ENCODE measurements around the gene ZNF391.
A peak's percentile ranks its signal among the peaks of the same experiment; 100 is the strongest.
"Not testable (repeated sequence)": the region's sequence is repeated elsewhere in the genome, so short reads cannot be mapped to it uniquely, and the experiment has no call there.

Gene ZNF391

DNA sequence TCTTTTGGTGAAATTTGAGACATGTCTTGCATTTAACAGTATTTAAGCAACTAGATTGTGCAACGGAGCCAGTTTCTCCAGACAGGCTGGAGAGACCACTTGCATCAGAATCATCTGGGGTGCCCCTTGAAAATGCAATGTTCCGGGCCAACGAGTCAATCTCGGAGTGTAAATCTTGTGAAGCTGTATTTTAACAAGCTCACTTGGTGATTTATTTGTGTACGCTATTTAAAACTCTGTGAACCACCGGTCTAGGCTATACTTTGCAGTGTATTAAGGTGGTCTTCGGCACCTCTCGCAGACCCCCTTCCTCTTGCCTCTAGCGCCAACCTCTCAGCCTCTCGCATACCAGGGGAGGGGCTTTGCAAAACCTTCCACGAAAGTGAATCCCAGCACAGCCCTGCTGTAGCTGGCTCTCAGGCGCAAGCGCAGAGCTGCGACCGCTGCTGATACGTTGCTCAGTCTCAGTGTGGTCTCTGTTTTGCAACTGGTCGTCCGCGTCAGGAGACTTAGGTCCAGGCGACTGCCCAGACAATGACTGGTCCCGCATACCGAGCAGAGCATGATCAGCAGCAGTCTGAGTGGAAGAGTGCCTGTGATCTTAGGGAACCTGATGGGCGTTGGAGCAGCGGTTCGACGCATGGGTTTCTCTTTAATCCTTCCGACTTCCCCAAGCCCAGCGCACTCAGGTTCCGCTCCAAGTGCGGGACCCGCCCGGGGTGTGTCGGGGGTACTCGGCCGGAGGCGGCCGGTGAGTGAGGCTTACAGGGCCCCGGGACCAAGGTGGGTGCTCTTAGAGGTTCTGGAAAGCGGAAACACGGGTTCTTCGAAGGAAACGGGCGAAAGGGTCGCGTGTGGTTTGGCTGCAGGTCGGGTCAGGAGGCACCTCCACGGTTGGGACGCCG lies at the start of gene ZNF391:
Gene ZNF391, plus strand, starts transcription at position 467 of the 905 bp plus-strand sequence. CDS start 11,612 bp downstream, outside the sequence.
- DNase-seq: peak; percentile 86

DNA sequence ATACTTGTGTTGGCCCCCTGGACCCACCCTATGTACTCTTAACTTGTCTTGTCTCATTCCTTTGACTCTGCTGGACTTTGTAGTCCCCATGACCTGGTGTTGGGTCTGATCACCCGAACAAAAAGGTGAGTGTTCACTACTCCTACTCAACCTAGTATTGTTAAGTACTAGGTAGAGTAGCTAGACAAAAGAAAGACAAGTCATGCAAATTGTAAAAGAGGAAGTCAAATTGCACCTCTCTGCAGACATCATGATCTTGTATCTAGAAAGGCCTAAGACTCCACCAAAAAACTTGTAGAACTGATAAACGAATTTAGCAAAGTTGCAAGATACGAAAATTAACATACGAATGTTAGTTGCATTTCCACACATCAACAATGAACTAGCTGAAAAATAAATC lies 35.7 kb upstream of the ZNF391 start:
- DNase-seq: no peak

DNA sequence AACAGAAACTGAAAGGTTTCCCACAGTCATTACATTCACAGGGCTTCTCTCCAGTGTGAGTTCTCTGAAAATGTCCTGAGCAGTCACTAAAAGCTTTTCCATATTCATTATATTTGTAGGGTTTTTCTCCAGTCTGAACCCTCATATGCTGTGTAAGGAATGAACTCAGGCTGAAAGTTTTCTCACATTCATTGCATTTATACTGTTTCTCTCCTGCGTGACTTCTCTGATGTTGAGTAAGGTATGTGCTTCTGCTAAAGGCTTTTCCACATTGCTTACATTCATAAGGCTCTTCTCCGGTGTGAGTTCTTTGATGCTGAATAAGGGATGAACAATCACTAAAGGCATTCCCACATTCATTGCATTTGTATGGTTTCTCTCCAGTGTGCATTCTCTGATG lies 29.8 kb upstream of the ZNF391 start:
- no peak for DNase-seq

DNA sequence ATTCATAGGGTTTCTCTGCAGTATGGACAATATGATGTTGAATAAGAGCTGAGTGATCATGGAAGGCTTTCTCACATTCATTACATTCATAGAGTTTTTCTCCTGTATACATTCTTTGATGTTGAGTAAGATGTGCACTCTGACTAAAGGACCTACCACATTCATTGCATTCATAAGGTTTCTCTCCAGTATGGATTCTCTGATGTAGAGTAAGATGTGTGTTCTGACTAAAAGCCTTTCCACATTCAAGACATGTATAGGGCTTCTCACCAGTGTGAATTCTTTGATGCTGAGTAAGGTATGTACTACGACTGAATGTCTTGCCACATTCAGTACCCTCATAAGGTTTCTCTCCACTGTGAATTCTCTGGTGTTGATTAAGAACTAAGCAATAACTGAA lies 29.3 kb upstream of the ZNF391 start:
- no peak for DNase-seq

DNA sequence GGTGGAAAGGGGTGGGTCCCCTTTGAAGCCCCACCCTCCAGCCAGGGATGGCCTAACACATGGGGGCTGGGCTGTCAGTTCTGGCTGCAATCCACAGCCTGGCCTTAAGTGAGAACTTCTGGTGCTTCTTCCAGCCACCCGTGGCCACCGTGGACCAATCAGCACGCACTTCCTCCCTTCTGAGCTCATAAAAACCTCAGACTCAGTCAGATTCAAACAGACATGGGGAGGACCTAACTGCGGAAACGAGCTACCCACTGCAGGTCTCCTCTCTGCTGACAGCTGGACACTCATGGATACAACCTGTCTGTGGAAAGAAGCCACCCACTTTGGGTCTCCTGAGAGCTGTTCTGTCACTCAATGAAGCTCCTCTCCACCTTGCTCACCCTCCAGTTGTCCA lies 20.4 kb upstream of the ZNF391 start:
- DNase-seq: no peak

DNA sequence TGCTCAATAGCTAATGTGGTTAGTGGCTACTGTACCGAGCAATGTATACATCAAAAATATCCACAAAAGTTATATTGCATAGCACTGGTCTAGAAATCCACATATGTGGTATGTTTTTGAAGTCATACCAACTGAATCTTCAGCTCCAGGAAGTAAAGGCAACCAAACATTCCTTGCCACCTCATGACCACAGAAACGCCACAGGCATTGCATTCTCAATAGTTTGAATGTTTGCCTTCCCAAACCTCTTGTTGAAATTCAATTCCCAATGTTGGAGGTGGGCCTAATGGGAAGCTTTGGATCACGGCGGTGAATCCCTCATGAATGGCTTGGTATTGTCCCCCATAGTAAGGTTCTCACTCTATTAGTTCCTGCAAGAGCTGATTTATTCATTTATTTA lies 18.2 kb upstream of the ZNF391 start:
- DNase-seq: no peak

DNA sequence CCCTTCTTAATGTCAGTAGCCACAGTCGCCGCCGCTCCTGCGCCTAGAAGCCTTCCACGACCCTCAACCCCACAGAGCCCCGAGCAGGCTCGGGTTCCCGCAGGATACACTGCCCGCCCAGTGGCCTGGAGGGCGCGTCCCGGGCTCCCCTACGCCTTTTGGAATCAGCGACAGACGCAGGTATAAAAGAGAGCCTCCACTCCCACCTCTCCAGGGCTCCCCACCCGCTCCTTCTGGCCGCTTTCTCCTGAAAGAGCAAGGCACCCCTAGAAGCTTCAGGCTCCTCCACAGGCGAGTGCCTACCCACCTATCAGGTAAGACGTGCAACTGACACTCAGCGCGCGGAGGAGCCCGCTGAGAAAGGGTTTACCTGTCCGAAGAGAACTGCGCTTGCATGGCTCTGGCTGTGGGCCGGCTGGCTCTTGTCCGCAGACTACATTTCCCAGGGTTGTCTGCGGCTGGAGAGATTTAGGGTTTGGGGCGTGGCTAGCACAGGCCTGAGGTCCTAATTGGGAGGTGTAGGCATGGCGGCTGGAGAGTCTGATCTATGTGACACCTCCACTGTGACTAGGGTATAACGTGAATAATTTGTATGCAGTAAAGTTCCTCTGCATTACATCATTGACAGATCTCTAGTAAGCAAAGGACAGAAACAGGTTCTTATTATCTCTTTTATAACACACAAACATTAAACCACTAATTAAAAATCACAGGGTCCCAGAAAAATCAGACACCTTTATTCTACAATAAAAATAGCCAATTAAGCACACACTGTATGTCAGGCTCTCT lies 13.5 kb upstream of the ZNF391 start:
- peak; percentile 78 for DNase-seq

DNA sequence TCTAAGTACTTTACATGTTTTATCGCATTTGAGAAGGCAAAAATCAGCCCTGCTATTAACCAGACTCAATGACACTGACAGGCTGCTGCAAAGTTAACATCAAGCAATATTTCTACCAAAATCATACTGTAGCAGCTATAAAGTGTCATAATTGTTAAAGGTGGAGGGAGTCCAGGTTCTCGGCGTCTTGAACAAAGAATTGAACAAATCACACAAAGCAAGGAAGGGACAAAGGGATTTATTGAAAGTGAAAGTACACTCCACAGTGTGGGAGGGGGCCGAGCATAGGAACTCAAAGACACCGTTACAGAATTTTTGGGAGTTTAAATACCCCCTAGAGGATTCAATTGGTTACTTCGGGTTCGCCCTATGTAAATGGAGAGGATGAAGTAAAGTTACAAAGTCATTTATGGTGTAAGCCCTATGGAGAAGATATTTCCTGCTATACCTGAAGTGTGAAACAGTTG lies 12.9 kb upstream of the ZNF391 start:
- DNase-seq: no peak

DNA sequence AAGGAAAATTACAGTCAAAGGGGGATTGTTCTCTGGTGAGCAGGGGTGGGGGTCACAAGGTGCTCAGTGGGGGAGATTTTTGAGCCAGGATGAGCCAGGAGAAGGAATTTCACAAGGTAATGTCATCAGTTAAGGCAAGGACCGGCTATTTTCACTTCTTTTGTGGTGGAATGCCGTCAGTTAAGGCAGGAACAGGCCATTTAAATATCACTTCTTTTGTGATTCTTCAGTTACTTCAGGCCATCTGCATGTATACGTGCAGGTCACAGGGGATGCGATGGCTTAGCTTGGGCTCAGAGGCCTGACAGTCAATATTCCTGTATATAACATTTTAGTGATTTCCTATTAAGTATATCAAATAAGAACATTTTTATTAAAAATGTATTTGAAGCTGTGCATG lies 10.2 kb upstream of the ZNF391 start:
- not testable (repeated sequence) for DNase-seq

DNA sequence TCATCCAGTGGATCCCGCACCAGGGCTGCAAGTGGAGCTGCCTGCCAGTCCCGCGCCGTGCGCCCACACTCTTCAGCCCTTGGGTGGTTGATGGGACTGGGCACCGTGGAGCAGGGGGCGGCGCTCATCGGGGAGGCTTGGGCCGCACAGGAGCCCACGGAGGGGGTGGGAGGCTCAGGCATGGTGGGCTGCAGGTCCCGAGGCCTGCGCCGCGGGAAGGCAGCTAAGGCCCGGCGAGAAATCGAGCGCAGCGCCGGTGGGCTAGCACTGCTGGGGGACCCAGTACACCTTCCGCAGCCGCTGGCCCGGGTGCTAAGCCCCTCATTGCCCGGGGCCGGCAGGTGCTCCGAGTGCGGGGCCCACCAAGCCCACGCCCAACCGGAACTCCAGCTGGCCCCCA lies 7.6 kb upstream of the ZNF391 start:
- DNase-seq: not testable (repeated sequence)

DNA sequence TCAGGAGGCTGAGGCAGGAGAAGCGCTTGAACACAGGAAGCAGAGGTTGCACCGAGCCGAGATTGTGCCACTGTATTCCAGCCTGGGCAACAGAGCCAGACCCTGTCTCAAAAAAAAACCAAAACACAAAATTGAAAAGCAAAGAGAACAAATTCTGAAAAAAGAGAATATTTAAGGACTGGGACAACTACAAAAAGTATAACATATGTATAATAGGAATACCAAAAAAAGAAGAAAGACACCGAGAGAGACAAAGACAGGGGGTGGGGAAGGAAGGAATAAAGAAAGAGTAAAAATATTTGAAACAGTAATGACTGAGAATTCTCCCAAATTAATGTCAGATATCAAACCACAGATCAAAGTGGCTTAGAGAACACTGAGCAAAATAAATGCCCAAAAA lies 5.5 kb upstream of the ZNF391 start:
- no peak for DNase-seq

DNA sequence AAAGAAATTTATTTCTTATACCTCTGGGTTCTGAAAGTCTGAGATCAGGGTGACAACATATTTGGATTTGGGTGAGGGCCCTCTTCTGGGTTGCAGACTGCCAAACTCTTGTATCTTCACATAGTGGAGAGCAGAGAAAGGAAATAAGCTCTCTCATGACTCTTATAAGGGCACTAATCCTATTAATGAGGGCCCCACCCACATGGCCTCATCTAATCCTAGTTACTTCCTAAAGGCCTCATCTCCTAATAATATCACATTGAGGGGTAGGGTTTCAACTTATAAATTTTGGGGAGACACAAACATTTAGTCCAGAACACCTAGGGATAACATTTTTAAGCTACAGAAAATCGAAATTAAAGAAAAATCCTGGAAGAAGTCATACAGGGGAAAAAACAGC lies 5.1 kb upstream of the ZNF391 start:
- DNase-seq: no peak

DNA sequence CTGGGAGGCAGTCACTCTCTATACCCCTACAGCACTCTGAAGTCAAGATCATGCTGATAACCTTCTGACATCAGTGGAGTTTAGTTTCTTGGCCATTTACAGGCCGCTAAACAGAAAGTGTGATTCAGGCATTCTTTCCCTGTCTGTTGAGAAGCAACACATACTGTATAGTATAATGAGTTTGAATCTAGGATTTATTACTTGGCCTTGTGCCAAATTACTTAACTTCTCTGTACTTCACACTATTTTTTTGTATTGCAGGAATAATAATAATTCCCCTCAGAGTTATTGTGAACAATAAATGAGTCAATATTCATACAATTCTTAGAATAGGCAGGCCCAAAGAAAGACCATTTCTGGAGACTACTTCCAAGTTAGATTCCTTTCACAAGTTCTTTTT lies 4.1 kb downstream of the ZNF391 start:
- DNase-seq: no peak

DNA sequence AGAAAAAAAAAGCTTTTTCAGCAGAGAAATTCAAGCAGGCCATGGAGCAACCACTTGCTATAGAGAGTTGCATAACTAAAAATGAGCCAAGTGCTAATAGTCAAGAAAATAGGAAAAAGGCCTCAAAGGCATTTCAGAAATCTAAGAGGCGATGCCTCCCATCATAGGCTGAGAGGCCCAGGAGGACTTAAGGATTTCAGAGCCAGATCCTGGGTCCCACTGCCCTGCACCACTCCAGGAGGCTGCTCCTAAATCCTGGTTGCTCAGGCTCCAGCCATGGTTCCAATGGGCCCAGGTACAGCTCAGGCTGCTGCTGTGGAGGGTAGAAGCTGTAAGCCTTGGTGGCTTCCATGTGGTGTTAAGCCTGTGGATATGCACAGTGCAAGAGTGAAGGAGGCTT lies 5.5 kb downstream of the ZNF391 start:
- DNase-seq: no peak

DNA sequence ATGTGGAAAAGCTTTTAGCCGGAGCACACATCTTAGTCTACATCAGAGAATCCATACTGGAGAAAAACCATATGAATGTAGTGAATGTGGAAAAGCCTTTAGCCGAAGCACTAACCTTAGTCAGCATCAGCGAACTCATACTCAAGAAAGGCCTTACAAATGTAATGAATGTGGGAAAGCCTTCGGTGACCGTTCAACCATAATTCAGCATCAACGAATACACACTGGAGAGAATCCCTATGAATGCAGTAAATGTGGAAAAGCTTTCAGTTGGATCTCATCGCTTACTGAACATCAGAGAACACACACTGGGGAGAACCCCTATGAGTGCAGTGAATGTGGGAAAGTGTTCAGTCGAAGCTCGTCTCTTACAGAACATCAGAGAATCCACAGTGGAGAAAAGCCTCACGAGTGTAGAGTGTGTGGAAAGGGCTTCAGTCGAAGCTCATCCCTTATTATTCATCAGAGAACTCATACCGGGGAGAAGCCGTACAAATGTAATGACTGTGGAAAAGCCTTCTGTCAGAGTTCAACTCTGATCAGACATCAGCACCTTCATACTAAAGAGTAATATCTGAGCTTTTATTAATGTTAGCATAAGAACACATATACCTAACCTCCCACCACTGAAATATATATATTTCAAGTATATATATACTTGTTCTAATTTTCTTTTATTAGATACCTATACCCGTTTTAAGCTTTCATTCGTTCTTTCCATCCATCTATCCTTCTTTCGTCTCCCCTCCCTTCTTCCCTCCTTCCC lies 12.5 kb downstream of the ZNF391 start:
- no peak for DNase-seq

DNA sequence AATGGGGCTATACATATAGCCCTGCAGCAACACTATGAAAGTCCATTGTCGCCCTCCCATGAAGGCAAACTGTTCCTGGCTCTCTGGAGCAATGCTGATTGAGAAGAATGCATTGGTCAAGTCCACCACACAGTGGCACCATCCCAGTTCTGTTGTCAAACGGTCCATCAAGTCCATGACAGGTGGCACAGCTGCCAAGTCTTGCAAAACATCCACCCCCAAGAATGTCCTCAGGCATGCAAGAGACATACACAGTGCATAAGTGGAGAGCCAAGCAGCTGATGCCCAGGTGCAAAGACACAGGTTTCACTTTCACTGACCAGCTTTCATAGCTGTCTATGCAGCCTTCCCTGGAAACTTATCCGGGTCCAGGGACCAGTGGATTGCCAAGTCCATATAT lies 17.5 kb downstream of the ZNF391 start:
- DNase-seq: no peak

DNA sequence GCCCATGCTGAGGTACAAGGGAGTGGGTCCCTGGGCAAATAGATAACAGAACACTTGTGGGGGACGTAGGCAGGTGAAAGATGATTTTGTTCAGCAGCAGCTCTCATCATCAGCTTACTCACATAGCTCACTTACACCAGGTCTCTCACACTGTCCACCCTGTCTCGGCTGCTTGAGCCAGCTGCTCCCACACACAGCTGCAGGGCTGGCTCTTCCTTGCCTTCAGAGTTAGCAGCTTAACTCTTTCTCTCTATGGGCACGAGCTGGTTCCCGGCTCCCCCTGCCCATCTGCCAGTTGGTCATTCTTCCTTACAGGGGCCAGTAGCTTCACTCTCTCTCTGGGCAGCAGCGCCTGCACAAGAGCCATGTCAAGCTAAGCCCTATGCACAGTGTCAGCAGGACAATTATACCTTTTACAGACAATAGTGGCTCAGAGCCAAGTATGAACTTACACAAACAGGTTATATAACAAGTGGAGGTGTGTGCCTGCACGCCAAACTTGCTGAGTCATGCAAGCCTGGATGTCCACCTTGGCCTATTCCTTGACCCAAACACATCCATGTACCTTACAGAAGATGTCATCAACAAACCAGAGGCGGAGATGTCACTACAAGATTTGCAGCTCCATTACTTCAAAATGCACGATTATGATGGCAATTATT lies 18.7 kb downstream of the ZNF391 start:
- no peak for DNase-seq

DNA sequence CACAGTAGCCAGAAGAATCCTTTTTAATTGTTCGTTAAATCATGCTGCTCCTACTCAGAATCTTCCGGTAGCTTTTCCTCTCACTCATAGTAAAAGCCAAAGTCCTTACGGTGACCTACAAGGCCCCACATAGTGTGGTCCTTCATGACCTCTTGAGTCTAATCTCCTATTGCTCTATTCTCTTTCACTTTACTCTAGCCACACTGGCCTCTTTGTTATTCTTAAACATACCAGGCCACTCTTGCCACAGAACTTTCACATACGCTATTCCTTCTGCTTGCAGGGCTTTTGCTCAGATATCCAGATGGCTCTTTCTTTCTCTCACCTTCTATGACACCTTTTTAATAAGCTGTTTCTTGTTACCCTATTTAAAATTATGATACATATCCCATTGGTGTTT lies 25.7 kb downstream of the ZNF391 start:
- no peak for DNase-seq

DNA sequence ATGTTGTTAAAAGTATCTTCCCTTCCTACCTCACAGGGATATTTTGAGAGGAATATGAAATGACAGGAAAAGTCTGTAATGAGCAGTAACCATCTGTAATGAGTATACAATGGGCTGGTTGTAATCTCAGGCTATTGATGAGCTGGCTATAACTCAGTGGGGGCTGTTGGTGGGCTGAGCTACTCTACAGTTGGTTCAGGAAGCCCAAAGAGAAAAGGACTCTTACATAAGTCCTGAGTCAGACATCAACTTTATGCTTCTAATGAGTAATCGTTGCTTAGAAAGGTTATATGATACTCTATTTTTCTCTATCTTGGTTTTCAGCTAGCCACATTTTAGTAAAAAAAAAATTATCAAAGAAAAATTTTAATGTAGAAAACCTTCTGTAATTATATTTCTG lies 26.4 kb downstream of the ZNF391 start:
- DNase-seq: no peak

DNA sequence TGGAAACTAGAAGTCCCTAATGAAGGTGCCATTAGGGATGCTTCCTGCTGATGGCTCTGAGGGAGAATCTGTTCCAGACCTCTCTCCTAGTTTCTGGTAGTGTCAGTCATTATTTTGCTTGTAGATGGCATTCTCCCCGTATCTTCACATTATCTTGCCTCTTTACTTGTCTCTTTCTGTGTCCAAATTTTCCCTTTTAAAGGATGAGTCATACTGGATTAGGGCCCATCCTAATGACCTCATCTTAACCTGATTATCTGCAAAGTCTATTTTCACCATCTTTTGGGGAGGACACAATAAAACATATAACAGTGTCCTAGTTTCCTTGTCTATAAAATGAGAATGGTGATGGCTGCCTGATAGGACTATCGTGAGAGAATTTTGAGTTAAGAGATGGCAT lies 27.3 kb downstream of the ZNF391 start:
- DNase-seq: no peak

DNA sequence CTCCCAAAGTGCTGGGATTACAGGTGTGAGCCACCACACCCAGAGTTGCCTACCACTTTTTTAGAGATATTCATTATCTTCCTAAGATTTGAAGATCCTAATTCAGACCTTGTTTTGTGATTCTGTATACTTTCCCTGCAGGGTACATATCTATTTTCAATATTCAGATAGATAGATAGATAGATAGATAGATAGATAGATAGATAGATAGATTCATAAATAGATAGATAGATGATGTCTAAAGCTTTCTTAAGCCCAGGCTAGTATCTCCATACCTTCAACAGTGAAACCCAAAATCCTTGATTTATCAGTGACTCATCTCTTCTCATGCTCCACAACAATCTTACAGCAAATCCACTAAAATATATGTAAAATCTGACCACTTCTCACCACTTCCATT lies 30.8 kb downstream of the ZNF391 start:
- DNase-seq: no peak

DNA sequence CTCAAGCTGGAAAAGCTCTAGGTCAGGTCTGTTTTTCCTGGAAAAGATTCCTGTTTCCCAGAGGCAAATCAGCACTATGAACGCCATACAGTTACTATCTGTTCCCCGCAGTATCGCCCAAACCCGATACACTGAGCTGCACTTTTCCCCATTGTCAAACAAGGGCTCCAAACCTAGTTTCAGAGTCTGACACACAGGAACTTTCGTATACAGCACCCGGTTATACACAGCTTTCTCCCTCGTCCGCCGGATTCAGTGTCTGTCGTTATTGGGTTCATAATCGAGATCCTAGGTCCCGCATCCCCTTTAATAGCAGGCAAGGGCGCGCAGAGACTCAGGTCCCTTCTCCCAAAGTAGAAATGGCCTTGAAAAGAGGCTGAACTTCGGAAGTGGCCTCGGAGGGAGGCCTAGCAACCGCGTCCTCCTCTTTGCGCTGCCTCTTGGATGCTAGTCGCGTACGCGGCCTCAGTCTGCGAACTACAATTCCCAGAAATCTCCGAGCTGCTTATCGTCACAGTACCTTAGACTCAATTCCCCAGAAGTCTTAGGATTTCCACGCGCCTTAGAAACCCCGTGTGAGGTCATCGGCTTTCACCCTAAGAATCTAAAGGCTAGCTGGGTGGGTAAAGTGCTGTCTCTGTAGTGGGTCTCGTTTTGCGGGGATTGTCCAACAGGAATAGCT lies 34.2 kb downstream of the ZNF391 start:
- DNase-seq: no peak

Measured in activated CD8-positive, alpha-beta memory T cell treated with anti-CD3 and anti-CD28 coated beads, Interleukin-2, amount 50 U/mL, for 48 hours (primary cell).